NCI-H2171 (cell line): ENCODE data around the gene AGFG1.

Source experiments
- DNase-seq: peaks from one replicate; lab custom pipeline; 2025; lab: John Stamatoyannopoulos, UW

Gene AGFG1

DNA sequence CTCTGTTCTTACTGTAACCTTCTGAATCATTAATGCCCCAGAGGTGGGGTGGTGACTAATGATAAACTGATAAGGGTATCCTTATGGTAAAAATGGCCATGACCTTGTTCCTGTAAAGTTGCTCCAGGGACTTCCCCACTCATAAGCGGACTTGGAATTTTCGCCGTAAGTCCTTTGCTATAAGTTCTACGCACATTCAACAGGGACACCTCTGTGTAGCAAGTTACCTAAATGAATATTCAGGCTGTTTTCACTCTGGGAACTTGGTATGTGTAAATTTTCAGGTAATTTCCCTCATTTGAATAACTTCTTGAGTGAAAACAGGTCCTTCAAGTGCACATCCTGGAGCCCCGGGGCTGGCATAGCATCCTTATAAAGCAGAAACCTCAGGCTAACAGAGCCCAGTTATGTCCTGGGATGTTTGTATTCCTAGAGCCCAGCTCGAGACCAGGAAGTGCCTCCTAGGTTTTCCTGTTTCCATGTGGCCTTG is 9.4 kb upstream of the AGFG1 start:
- DNase-seq = no peak

DNA sequence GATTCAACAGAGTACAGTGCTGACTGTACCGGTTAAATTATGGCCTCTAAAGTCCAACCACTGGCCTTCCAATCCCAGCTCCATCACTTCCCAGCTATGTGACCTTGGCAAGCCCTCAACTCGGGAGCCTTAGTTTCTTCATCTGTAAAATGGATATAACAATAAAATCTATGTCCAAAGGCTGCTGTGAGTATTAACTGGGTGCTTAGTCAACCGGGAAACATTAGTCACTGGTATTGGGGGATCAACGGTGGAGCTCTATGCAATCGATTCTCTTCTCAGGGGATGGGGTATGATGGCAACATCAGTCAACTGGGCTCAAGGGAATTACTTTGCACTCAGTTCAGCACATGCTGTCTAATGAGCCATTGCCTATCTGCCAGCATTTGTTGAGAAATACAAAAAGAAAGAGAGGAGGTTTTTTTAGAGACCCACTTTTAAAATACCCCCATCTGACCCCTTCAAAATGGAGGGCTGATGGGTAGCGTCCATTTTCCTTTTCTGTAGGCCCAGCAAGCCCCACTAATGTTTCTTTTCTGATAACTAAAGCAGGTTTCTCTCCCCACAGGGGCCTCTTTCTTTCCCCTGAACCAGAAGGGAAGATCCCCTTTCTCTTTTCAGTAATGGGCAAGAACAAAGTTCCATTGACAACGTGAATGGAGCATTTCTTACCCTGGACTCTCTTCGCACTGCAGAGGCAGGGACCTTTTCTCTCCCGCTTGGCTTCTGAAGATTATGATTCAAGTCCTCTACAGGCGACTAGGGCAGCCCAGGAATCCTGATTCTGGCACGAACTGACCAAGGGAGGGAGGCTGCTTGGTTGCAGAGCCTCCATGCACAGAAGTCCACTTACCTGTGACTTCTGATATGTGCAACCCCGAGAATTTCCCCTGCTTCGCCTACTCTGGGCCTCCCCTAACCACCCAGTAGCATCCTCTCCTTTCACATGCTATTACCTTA is 8.7 kb upstream of the AGFG1 start:
- no peak for DNase-seq

DNA sequence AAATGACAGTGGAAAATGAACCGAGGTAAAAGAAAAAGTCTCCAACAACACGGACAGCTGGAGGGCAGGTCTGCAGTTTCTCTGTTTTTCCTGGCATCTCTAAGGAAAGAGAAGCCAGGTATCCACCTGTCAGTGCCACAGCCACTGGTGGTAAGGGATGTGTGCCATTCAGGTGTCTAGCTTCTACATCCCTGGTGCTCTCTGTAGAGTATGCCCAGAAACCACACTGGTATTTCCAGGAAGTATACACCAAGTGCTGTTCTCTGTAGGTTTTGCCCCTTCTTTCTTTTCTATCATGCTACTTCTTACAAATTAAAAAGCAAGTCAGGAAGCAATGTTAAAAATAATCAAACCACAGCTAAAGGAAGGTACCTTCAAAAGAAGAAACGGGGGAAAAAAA is 7.6 kb upstream of the AGFG1 start:
- no peak for DNase-seq

DNA sequence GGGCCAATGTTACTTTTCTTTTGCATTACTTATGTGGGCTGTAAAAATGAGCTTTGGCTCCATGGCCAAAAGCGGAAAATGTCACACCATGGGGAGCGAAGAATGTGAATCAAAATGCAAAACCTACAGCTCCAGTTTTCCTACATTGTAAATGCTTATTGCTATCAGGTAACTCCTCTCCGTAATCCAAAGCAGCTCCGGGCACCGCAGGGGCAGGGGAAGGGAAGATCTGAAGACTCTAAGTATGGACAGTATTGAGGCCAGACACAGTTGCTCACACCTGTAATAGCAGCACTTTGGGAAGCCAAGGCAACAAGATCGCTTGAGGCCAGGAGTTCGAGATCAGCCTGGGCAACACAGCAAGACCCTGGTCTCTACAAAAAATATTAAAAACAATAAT is 7.1 kb upstream of the AGFG1 start:
- no peak for DNase-seq

DNA sequence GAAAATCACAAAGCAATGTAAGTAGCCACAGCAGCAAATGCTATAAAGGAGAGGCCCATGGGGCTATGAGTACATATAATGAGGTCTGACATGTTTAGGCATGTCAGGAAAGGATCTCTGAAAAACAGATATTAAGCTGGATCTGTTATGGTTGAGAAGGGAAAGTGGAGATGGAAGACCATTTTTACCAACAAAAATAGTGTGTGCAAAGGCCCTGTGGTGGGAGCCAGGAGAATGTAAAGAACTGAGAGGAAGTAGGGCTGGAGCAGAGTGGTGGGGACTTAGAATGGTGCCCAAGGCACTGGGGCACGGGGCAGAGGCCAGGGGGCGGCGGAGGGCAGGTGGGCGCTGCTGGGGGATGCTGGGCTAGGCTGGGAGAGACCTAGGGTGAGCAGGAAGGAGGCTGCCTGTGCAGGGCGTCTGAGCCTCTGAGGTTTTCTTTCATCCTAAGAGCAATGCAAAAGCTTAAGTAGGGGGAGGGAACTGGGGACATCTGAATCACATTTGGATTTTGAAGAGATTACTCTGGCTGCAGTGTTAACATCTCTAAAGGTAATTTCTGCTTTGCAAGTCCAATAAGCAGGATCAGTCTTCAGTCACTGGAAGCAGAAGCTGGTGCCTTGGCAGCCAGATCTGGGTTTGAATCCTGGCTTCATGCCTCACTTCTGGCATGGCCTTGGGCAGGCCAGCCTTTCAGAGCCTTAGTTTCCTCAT is 4.9 kb upstream of the AGFG1 start:
- no peak for DNase-seq

DNA sequence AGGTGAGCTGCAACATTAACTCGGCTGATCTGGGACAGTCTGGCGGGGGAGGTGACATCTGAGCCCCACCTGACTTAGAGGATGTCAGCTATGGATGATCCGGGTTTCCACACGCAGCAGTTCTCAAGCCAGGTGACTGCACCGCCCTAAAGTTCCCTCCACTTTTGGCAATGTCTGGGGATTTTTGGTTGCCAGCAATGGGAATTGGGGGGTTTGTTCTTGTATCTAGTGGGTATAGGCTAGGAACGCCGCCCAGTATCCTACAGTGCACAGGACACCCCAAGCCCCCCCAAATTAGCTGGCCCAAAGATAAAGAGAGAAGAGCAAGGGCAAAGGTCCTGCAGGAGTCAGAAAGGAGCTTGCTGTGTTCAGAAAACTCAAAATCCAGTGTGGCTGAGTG is 544 bp upstream of the AGFG1 start:
- DNase-seq = no peak

DNA sequence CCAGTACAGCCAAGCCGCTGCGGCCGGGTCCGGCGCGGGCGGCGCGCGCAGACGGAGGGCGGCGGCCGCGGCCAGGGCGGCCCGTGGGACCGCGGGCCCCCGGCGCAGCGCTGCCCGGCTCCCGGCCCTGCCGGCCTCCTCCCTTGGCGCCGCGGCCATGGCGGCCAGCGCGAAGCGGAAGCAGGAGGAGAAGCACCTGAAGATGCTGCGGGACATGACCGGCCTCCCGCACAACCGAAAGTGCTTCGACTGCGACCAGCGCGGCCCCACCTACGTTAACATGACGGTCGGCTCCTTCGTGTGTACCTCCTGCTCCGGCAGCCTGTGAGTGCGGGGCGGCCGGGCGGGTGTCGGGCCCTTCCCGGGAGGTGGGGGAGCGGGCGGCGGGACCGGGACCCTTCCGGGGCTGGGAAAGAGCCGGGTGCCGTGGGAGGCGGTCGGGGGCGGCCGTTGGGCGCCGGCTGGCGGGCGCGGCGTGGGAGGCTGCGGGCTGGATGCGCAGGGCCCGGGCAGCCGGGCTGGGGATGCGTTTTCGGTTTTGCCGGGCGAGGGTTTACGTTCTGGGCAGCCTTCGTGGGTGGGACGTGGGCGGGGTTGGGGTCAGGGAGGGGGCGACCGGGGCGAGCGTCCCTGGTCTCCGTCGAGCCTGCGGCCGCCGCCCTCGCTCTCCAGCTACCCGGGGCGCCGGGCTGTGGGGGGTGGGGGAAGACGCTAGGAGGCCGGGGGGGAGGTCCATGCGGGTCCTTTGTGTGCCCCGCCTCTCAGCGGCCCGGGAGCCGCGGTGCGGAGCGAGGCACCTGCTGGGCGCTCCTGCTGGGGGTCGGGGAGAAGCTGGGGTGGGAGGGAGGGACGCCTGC is 537 bp downstream of the AGFG1 start:
- DNase-seq = no peak

DNA sequence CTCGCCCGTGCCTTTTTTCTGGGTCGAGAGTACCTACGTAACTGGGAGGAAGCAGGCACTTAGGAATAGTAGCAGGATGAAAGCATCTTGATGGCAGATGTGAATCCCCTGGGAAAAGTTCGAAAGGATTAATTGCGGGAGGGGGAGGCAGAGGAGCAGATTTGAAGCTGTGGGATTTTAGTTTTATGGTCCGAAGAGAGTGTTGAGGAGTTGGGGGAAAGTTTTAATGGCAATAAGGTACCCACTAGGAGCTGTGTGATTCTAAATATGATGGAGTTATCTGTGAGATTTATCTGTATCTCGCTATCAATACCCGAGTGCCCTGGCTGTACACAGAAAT is 1.1 kb downstream of the AGFG1 start:
- DNase-seq = peak; percentile 17

DNA sequence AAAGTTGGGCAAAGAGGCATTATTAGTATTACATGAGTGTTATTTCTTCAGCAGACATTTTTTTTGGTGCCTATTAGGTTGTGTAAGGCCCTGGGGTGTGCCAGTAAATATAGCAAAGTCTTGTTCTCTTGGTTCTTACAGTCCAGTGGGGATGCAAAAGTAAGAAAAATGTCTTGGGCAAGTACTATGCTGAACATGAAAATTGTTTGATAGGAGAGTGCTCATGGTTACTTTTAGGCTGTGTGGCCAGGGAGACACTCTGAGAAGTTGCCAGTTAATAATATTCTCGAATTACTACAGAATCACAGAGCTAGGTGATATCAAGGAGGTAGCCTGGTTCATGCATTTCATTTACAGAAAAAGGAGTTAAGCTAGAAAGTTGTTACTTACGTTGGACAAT is 1.9 kb downstream of the AGFG1 start:
- no peak for DNase-seq

DNA sequence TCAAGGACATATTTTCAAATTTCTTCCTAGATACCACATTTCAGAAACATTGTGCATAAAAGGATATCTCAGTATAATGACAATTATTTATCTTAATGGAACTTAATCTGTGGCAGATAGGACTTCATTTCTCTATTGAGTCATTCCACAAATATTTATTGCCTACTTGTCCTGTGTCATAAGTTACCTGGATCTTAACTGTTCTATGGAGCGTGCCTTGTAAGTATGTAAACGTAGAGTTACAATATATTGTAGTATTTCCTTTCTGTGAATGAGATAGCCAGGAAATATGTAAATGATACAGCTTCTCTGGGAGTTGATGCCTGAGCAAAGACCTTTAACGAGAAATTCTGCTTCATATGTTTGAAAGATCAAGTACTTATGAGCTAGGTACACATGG is 2.5 kb downstream of the AGFG1 start:
- DNase-seq = no peak

DNA sequence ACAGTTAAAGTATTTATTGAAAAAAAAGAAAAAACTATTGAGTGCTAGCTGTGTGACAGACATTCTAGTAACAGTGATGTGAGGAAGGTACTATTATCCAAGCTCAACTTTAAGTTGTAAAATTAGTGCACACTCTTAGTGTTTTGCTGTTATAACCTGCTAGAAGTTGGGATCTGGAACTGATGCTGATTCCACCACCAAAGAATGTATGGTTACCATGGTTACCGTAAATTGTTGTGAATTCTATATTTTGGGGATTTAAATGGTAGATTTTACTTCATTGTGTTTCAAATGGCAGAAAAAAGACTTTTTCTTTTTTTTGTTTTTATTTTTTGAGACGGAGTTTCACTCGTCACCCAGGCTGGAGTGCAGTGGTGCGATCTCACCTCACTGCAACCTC is 5.3 kb downstream of the AGFG1 start:
- DNase-seq = no peak

DNA sequence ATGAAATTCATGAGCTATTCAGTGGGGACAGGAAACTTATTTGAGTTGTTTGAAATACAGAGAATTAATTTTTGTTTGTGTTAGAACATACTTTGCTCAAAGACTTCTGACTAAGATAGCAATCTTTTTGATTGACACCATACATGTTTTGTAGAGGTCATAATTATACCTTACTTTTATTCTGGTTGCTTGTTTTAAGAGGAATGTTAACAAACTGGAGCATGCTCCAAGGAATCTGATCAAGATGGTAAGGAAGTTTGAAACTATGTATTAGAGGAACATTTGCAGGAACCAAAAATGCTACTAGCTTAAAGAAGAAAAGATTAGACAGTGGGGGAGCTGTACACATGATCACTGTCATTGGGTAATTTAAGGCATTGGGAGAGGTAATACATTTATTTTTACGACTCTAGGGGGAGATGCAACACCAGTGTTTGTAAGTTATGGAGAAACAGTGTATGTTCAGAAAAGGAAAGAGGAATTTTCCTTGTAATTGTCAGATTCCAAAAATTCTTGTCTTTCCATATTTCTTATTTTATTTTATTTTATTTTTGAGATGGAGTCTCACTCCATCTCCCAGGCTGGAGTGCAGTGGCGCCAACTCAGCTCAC is 8.0 kb downstream of the AGFG1 start:
- no peak for DNase-seq

DNA sequence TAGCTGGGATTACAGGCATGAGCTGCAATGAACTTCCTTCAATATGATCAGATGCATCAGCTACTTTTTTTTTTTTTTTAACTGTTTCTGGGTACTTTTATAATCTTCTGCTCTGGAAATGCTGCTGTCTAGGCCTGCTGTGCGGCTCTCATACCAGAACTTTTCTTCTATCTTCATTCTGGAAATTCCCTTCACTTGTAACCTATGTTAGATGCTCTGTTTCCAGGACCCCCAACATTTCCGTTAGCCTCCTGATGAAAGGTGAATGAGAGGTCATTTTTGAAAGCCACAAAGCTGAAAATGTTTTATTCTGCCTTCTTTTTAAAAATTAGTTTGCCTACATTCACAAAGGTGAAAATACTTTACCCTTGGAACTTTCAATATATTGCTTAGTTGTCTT is 8.6 kb downstream of the AGFG1 start:
- no peak for DNase-seq

DNA sequence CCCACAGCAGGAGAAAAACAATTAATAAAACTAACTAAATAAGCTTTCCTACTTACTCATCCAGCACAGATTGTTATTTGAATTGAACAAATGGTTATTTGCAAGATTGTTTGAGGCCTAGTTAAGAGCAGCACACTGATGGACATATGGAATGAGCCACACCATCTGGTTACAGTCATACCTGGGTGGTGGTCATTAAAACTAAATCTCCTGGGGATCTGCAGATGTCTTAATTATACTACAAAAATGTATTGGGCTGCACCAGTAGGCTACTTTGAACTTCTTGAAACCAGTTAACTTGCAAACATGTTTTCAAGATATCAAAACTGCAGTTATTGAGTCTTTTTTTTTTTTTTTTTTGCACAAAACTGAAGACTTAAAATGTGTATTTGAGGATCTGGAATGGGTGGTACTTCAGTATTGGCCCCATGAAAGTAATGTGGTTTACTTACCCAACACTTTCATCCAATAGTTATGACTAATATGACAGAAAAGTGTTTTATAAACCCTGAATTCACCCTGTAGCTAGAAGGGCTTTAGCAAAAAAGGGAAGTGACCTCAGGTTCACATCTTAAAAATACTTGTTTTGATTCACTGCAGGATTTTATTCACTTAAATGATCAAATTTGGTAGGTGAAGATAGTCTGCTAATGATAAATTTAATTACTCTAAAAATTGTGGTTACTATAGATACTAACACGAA is 10.8 kb downstream of the AGFG1 start:
- no peak for DNase-seq

DNA sequence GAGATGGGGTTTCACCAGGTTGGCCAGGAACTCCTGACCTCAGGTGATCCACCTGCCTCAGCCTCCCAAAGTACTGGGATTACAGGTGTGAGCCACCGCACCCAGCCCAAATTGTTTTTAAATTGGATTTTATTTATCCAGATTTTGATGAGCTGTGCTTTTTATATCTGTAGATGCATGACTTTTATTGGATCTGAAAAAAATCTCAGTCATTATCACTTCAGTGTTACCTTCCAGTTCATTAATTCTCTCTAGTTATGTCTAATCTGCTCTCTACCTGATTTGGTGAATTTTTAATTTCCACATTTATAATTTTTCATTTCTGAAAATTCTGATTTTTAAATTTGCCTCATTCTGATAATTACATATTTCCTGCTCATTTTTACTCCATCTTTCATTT is 13.5 kb downstream of the AGFG1 start:
- no peak for DNase-seq

DNA sequence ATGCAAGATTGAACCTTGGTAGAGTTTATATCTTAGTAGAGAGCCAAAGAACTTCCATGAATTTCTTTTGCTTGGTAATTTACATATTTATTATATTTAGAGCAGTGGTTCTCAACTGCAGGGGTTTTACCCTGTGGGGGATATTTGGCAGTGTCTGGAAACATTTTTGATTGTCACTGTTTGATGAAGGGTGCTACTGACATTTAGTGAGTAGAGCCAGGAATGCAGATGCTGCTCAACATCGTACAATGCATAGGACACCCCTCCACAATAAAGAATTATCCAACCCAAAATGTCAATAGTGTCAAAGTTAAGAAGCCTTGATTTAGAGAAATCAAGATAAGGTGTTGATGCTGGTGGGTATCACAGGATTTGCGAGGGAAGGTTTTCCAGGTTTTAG is 14.7 kb downstream of the AGFG1 start:
- no peak for DNase-seq

DNA sequence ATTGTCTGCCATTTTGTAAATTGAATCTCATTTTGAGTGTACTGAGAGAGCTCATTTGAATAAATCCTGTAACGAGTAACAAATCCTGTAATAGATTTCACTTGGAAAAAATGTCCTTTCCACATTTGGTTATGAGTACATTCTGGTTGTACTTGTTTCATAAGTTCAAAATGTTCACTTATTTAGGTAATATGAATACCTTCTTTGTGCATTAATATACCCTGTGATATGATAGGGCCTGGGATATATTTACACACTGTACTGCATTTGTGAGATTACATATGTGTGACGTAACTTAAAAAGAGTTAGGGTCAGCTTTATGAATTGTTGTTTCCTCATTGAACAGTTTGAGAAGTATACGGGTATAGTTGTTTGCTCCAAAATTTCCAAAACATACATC is 16.1 kb downstream of the AGFG1 start:
- DNase-seq = no peak

DNA sequence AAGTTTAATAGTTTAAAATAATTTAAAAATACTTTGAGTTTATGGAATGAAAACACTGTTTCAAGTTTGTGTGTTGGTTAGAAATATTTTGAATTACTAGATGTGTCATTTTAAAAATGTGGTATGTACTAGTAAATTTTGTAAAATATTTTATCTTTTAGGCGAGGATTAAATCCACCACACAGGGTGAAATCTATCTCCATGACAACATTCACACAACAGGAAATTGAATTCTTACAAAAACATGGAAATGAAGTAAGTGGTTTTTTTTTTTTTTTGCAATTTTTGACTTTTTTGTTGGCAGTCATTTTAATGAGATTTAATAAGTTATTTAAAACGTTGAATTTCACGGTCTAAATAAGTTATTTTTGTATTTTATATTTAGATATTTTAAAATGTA is 19.4 kb downstream of the AGFG1 start:
- DNase-seq = no peak

DNA sequence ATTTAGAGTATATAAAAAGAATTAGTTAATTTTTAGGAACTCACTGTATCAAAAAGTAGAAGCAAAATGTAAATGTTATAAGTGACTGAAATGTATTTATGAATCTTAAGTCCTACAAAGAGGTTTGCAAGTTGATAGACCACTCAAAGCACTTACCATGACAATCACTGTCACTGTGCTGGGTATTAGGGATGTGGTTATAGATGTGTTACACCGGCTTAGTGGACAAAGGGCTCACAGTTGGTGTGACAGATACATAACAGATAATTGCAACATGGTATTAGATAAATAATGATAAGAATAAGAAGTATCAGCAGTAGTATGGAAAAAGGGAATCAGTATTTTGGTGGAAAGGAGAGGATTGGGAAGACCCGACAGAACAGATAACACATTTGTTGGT is 21.6 kb downstream of the AGFG1 start:
- DNase-seq = no peak

DNA sequence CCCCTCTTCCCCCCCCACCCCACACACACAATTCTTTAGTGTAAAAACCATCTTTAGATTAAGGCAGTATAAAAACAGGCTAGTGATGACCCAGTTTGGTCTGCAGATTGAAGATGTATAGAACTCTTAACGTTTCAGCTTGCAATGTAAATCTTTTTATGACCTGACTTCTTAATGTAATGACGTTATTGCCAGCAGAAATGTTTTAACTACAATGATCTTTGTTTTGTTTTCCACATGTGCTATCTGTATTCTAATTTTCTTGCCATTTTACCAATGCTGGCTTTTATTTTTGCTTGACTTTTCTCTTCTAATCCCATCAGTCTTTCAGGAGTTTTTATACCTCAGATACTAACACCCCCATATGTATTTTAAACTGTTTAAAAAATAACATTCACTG is 25.2 kb downstream of the AGFG1 start:
- DNase-seq = no peak

DNA sequence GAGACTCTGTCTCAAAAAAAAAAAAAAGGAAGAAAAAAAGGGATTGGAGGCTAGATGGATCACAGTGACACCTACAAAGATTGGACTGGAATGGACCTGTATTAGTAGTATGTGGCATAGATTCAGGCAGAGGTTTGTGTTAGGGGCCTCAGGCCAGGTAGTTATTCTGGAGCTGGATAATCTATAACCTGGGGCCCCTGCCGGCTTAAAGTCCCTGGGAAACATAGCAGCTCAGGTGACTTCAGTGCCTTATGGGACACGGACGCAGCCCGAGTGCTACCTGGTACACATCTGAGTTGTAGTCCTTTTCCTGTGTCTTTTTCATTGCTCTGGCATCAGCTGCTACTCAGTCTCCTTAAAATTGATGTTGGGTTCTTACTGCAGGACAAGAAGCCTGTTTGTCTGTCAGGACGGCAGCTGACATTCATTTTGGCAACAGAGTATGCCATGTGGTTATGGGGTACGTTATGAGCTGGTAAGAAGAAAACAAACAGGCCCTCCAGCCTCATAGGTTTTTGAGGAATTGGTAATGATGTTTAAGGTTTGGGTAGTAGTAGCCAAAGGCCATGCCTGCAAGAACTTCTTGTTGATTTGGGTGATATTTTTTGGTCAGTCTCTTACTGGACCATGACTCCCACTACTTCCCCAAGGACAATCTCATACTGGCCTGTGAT is 27.8 kb downstream of the AGFG1 start:
- no peak for DNase-seq
